GM12865 (cell line): ENCODE measurements around the gene TUBA3E.
"Not testable (repeated sequence)": the region's sequence is repeated elsewhere in the genome, so short reads cannot be mapped to it uniquely, and the experiment has no call there.

Experiments used
- DNase-seq: peaks from one replicate; pipeline ENCODE4 v3.0.0; 2010; ENCODE audit warnings: low read depth
- H3K4me3 ChIP-seq: 2 replicates; pipeline ENCODE4 v1.5.1; 2011; ENCODE audit warnings: mild to moderate bottlenecking, low read depth, low read length, control low read depth
- CTCF ChIP-seq: IDR thresholded peaks from 2 replicates; pipeline ENCODE4 v1.5.1; 2011; ENCODE audit warnings: low read length, control low read depth, low read depth, inconsistent platforms; ENCODE audit not compliant: insufficient read depth; ENCODE audit errors: missing control alignments

TUBA3E gene

DNA sequence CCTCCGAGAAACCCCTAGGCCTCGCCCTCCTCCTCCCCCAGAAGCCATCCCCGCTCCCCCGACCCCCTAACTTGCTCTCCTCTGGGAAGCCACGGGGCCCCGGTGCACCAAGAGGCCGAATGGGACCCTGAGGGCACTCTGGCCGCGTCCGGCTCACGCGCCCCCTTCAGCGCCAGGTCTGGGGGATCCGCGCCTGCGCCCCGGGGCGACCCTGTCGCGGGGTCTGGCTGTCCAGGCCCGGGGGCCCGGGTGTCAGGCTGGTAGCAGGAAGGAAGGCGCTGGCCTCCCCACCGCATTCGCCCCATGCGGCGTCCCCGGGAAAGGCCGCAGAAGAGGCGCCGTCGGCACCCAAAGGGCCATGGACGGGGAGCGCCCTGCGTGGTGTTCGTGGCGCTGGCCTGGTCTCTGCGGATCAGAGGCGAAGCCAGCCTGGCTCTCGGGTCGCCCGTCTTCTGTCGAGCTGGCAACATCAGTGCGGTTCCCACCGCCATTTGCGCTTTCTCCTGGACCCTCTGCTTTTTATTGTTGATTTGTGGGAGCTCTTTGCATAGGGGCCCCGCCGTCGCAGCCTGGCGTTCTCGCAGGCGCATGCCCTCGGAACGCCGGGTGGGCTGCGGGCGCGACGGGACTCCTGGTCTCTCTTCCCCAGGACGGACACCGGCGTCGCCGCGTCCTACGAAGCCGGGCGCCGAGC, 30.4 kb upstream of the TUBA3E start:
- not testable (repeated sequence) for H3K4me3 ChIP-seq

GRCh38 chr2:130228005-130228404, 29.8 kb upstream of the TUBA3E start:
- not testable (repeated sequence) for DNase-seq, H3K4me3 ChIP-seq

More for the DNA sequence above, 30.4 kb upstream of the TUBA3E start:
- not testable (repeated sequence) for DNase-seq

- H3K4me3 ChIP-seq: not testable (repeated sequence)
- peak; percentile 9 for DNase-seq
Measured at GRCh38 chr2:130222523-130222922, 24.3 kb upstream of the TUBA3E start.

GRCh38 chr2:130220505-130220904, 22.3 kb upstream of the TUBA3E start:
- H3K4me3 ChIP-seq, DNase-seq: not testable (repeated sequence)

GRCh38 chr2:130219147-130219546, 20.9 kb upstream of the TUBA3E start:
- H3K4me3 ChIP-seq, DNase-seq: not testable (repeated sequence)

GRCh38 chr2:130207051-130207450, 8.8 kb upstream of the TUBA3E start:
- not testable (repeated sequence) for DNase-seq, H3K4me3 ChIP-seq

GRCh38 chr2:130203150-130203549, 4.9 kb upstream of the TUBA3E start:
- not testable (repeated sequence) for DNase-seq

DNA sequence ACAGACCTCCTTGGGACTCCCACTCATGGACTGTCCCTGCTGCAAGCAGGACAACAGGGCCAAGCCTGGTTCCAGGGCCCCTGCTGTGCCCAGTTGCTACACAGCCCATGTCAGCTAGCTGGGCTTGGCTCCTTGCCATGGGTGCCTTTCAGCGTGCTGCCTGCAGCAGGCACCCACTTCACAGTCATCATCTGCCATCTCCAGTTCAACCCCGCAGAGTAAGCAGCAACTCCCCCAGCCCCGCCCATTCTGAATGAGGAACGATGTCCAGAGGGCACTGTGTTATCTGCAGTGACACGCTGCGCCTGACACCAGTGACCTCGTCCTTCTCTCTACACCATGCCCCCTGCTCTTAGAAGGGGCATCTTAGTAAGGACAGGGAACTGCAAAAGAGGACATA, 4.3 kb upstream of the TUBA3E start:
- H3K4me3 ChIP-seq, DNase-seq: not testable (repeated sequence)

More at GRCh38 chr2:130203150-130203549, 4.9 kb upstream of the TUBA3E start:
- H3K4me3 ChIP-seq: not testable (repeated sequence)

DNA sequence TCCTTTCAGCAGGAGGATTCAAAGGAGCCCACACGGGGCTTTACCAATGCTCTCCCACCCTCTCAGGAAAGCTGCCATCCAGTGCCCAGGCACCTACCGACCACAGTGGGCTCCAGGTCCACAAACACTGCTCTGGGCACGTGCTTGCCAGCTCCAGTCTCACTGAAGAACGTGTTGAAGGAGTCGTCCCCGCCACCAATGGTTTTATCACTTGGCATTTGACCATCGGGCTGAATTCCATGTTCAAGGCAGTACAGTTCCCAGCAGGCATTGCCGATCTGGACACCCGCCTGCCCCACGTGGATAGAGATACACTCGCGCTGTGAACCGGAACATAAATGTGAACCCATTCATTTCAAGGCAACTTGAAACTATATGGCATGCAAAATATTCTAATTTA, 2.2 kb downstream of the TUBA3E start:
- H3K4me3 ChIP-seq, DNase-seq: not testable (repeated sequence)

DNA sequence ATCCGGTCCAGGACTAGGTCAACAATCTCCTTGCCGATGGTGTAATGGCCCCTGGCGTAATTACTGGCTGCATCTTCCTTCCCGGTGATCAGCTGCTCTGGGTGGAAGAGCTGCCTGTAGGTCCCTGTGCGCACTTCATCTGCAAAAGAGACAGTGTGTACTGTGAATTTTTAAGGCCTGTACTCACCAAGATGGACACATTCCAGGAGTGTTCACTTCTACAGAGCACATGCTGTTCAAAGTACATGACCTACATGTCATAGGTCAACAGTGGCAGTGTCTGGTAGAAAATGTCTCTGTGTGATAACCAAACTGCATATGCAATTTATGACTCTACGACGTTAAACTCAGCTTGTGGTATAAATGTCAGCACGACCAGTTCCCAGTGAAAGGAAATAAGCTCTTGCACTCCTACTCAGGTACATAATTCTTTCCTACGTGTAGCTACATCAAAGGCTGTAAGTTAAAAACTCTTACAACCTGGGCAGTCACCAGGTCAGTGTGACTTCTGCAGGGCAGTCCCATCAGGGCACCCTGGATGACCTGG, 3.1 kb downstream of the TUBA3E start:
- H3K4me3 ChIP-seq, DNase-seq: not testable (repeated sequence)

DNA sequence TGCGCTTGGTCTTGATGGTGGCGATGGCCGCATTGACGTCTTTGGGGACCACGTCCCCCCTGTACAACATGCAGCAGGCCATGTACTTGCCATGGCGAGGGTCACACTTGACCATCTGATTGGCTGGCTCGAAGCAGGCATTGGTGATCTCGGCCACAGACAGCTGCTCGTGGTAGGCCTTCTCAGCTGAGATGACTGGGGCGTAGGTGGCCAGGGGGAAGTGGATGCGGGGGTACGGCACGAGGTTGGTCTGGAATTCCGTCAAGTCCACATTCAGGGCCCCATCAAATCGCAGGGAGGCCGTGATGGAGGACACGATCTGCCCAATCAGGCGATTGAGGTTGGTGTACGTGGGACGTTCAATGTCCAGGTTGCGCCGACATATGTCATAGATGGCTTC, 4.4 kb downstream of the TUBA3E start:
- DNase-seq, H3K4me3 ChIP-seq: not testable (repeated sequence)

DNA sequence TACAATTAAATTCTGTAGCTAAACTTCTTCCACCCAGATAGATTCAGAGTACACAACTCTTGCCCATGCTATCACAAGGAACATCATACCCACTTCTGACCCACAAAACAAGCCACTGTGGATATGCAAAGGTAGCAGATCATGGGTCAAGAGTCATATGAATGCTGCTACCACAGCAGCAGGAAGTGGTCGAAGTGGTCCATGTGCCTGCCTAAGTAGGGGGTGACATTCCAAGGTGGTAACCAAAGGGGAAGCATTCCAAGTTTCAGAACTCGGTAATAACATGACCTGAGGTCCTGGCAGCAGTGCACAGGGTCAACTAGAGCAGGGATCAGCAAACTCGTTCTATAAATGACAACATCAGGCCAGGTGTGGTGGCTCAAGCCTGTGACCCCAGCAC, 5.8 kb downstream of the TUBA3E start:
- DNase-seq, H3K4me3 ChIP-seq: not testable (repeated sequence)

GRCh38 chr2:130191319-130191718, 6.9 kb downstream of the TUBA3E start:
- H3K4me3 ChIP-seq, DNase-seq: not testable (repeated sequence)

GRCh38 chr2:130190237-130190636, 8.0 kb downstream of the TUBA3E start:
- no peak for TF ChIP-seq CTCF
- H3K4me3 ChIP-seq: no peak overlapping the region
- DNase-seq: no peak

DNA sequence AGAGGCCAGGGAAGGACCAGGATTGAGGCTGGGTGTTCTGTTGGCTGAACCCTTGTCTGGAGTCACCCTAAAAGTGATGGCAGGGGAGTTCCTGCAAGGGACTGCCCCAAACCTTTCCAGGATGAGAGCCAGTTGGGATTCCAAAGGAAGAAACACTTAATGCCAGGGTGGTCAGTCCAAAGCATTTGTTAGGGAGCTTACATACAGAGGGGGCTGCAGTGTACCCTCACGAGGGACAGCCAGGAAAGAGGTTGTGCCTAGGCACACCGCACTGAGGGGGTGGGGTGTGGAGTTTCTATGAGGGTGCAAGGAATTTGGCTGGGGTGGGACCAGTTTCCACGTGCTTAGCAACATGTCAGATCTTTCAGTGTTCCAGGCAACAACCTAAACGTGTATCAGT, 9.3 kb downstream of the TUBA3E start:
- DNase-seq: not testable (repeated sequence)

GRCh38 chr2:130187859-130188792, 10.1 kb downstream of the TUBA3E start:
- DNase-seq: not testable (repeated sequence)

More for the DNA sequence above, 9.3 kb downstream of the TUBA3E start:
- not testable (repeated sequence) for H3K4me3 ChIP-seq

More at GRCh38 chr2:130187859-130188792, 10.1 kb downstream of the TUBA3E start:
- not testable (repeated sequence) for H3K4me3 ChIP-seq
